ENCODE data around the gene FAM3A. TPM values are rescaled to one million over a fixed set of nuclear protein-coding genes. Genes with fewer than 3 reads are reported as not detected.
A peak's percentile ranks its signal among the peaks of the same experiment; 100 is the strongest.

FAM3A gene
- polyA plus RNA-seq, 1 of the 3 experiments (the other 2 are of a cell fraction): 42.1 TPM

DNA sequence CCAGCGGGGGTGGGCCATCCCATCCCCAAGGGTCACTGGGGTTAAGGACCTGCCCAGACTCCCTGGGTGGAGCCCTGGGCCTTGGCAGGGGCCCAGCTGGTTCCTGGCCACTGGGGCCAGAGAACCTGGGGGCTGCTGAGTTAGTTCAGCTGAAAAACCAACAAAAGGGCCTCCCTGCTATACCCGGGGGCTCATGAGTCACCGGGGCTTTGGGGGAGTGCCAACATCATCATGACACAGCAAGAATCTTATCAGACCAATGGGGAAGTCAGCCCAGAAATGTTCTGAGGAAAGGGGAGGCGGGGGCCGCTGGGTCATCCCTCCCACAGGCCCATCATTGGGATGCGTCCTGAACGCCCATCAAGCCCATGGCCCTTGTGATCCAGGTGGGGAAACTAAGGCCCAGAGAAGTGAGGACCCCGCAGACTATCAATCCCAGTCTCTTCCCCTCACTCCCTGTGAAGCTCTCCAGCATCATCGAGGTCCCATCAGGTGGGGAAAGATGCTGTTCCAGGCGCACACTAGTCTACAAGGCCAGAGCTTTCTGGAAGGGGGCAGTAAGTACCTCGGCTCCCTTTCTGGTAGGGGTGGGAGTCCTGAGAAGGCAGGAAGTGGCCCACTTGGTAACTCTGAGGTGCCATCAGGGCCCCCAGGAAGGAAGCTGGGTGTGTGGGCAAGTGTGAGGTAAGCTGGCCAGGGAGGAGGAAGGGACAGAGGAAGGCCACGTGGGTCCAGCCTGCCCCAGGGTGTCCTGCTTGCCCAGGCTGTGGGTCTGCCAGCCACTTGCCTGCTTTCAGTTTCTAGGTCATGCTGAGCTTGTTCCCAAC lies 26.1 kb upstream of the FAM3A start (continued):
- TF ChIP-seq, protein P1, sequence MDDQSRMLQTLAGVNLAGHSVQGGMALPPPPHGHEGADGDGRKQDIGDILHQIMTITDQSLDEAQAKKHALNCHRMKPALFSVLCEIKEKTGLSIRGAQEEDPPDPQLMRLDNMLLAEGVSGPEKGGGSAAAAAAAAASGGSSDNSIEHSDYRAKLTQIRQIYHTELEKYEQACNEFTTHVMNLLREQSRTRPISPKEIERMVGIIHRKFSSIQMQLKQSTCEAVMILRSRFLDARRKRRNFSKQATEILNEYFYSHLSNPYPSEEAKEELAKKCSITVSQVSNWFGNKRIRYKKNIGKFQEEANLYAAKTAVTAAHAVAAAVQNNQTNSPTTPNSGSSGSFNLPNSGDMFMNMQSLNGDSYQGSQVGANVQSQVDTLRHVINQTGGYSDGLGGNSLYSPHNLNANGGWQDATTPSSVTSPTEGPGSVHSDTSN (IDR thresholded peaks at IDR 0.05): peak; percentile 57
- TF ChIP-seq YY1 (IDR thresholded peaks at IDR 0.05; ENCODE audit: low read depth) (no peak), JUND (IDR thresholded peaks at IDR 0.05) (peak; percentile 86; the same call in 1 of the 2 replicates), TCF12 (IDR thresholded peaks at IDR 0.05) (peak; percentile 32), RXRA (IDR thresholded peaks at IDR 0.05; ENCODE audit: borderline replicate concordance, low read depth) (peak; percentile 42; the same call in 1 of the 2 replicates), FOSL2 (IDR thresholded peaks at IDR 0.05; ENCODE audit: borderline replicate concordance, low read depth) (peak; percentile 75), TEAD4 (IDR thresholded peaks at IDR 0.05; ENCODE audit: borderline replicate concordance, insufficient read depth) (0 out of 2 replicates have a peak, but pooled peaks have one; percentile 21)

DNA sequence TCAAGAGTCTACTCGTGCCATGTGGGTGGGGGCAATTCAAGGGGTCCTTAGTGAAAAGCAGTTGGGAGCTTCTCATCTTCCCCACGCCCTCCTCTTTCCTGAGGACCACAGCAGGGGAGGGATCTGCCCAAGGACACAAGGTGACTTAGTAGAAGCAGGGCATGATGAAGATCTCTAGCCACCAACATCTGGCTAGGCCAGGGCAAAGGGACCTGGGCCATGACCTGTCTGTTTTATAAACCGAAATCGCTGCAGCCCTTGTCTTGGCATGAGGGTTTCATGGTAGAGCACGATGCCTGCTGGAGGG lies 25.5 kb upstream of the FAM3A start:
- Histone ChIP-seq H2AFZ (ENCODE audit: low read depth) (no peak overlapping the region), H3F3A (replicated peaks; ENCODE audit: insufficient read depth) (no peaks in the 10 kb centered on the region), H3K79me2 (ENCODE audit: insufficient read depth) (peaks cover 44% of the 10 kb centered on the region), H3K36me3 (replicated peaks in 1 of 2; ENCODE audit: control insufficient read depth in 1 of 2, insufficient read depth in 2 of 2, low read length in 1 of 2) (peaks cover 0 to 3% of the 10 kb centered on the region in 2 experiments), H3K9ac (peak overlapping the region; percentile 31; the same call in 1 of the 2 replicates), H3K9me2 (no peaks in the 10 kb centered on the region), H3K4me1 (ENCODE audit: control insufficient read depth in 1 of 2, insufficient read depth in 2 of 2, low read depth in 1 of 2, low read length in 1 of 2) (peaks cover 16% of the 10 kb centered on the region in 2 experiments; a peak in 3 of 4 replicates), H3K4me2 (peak overlapping the region; percentile 64; the same call in 1 of the 2 replicates), H3K27me3 (ENCODE audit: insufficient read depth) (no peaks in the 10 kb centered on the region; the same call in 1 of the 2 replicates), H3K9me3 (no peaks in the 10 kb centered on the region), H3K27ac (ENCODE audit: low read depth in 2 of 2, low read length in 1 of 2) (peak overlapping the region in 1 of 2 experiments; percentile 92; a peak in 2 of 4 replicates), H4K20me1 (ENCODE audit: insufficient read depth) (no peaks in the 10 kb centered on the region), H3K4me3 (ENCODE audit: low read depth in 2 of 2, low read length in 1 of 2) (no peak overlapping the region)
- ChIA-PET POLR2A (no interaction called here), CTCF (interaction anchor here (0.7 kb wide), 1 partner anchor 233 kb away, joined by 3 read pairs; no protein-coding TSS in a partner anchor)
- WGBS (ENCODE audit: low lambda C conversion rate): 45% methylated on average over 2 of the region's 5 CpGs
- TF ChIP-seq, protein P2, sequence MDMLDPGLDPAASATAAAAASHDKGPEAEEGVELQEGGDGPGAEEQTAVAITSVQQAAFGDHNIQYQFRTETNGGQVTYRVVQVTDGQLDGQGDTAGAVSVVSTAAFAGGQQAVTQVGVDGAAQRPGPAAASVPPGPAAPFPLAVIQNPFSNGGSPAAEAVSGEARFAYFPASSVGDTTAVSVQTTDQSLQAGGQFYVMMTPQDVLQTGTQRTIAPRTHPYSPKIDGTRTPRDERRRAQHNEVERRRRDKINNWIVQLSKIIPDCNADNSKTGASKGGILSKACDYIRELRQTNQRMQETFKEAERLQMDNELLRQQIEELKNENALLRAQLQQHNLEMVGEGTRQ (IDR thresholded peaks at IDR 0.05; ENCODE audit: borderline replicate concordance, low read depth, low read length): no peak
- TF ChIP-seq POLR2AphosphoS5 (IDR thresholded peaks at IDR 0.05; ENCODE audit: low read depth, low read length): no peak
- TF ChIP-seq YY1 (IDR thresholded peaks at IDR 0.05; ENCODE audit: low read depth): no peak
- no peak for TF ChIP-seq RAD21 (IDR thresholded peaks at IDR 0.05; ENCODE audit: low read length)
- no peak for TF ChIP-seq SIN3A (IDR thresholded peaks at IDR 0.05; ENCODE audit: borderline replicate concordance, low read depth, low read length)
- TF ChIP-seq NRF1 (IDR thresholded peaks at IDR 0.05; ENCODE audit: low read depth, low read length): no peak
- TF ChIP-seq FOXM1 (IDR thresholded peaks at IDR 0.05; ENCODE audit: low read depth): no peak
- no peak for TF ChIP-seq GATA2 (CRISPR knock-in tag; IDR thresholded peaks at IDR 0.05)
- no peak for DNase-seq

All from SK-N-SH (cell line).